ENCODE measurements around the gene CYTH2.
A peak's percentile ranks its signal among the peaks of the same experiment; 100 is the strongest.

CYTH2 gene
- long read RNA-seq, full-length matches to known transcripts, result 175 of 186 reads
- long read RNA-seq, partial matches to known transcripts, result 3 of 186 reads
- long read RNA-seq, other reads (novel, unspliced or antisense), result 8 of 186 reads

- H3K27ac ChIP-seq (replicated peaks), result peak within 1 kb of the TSS; percentile 97
- no peaks in the 10 kb centered on the region for H3K27me3 ChIP-seq (ENCODE audit: insufficient read depth, poor library complexity, severe bottlenecking)
- DNase-seq (ENCODE audit: low read depth in 1 of 2, low spot score in 1 of 2), result peak; percentile 46 to 76
- peak within 1 kb of the TSS; percentile 86 for H3K4me3 ChIP-seq (replicated peaks; ENCODE audit: insufficient read depth, low read length)
- peak; percentile 78; the same call in 1 of the 2 replicates for TF ChIP-seq POLR2AphosphoS5 (IDR thresholded peaks at IDR 0.05; ENCODE audit: low read depth)
- peak; percentile 78 for TF ChIP-seq GABPA (IDR thresholded peaks at IDR 0.05; ENCODE audit: low read depth)
- TF ChIP-seq SPI1 (IDR thresholded peaks at IDR 0.05; ENCODE audit: borderline replicate concordance, low read depth), result no peak
- TF ChIP-seq REST (IDR thresholded peaks at IDR 0.05; ENCODE audit: insufficient replicate concordance, low read depth), result peak; percentile 64
Measured at GRCh38 chr19:48469289-48469881, at the start of gene CYTH2. Gene CYTH2 (plus strand): TSS chr19:48469369. CDS start chr19:48469508, 139 bp downstream.

- Histone ChIP-seq H3K27me3 (ENCODE audit: insufficient read depth, poor library complexity, severe bottlenecking) (no peaks in the 10 kb centered on the region), H3K27ac (replicated peaks) (no peak overlapping the region), H3K4me3 (replicated peaks; ENCODE audit: insufficient read depth, low read length) (no peak overlapping the region)
- TF ChIP-seq SPI1 (IDR thresholded peaks at IDR 0.05; ENCODE audit: borderline replicate concordance, low read depth) (no peak), POLR2AphosphoS5 (IDR thresholded peaks at IDR 0.05; ENCODE audit: low read depth) (no peak), REST (IDR thresholded peaks at IDR 0.05; ENCODE audit: insufficient replicate concordance, low read depth) (no peak), GABPA (IDR thresholded peaks at IDR 0.05; ENCODE audit: low read depth) (no peak), CTCF (IDR thresholded peaks at IDR 0.05; ENCODE audit: insufficient read depth, low read length) (no peak)
- DNase-seq (ENCODE audit: low read depth in 1 of 2, low spot score in 1 of 2), result no peak
Measured at GRCh38 chr19:48421548-48421947, 47.6 kb upstream of the CYTH2 start.

- H3K27ac ChIP-seq (replicated peaks), result peak overlapping the region; percentile 72
- H3K27me3 ChIP-seq (ENCODE audit: insufficient read depth, poor library complexity, severe bottlenecking), result no peaks in the 10 kb centered on the region
- TF ChIP-seq CTCF (IDR thresholded peaks at IDR 0.05; ENCODE audit: insufficient read depth, low read length), result no peak
- no peak for TF ChIP-seq GABPA (IDR thresholded peaks at IDR 0.05; ENCODE audit: low read depth)
- peak; percentile 69; the same call in 1 of the 2 replicates for TF ChIP-seq SPI1 (IDR thresholded peaks at IDR 0.05; ENCODE audit: borderline replicate concordance, low read depth)
- no peak for TF ChIP-seq POLR2AphosphoS5 (IDR thresholded peaks at IDR 0.05; ENCODE audit: low read depth)
- no peak overlapping the region for H3K4me3 ChIP-seq (replicated peaks; ENCODE audit: insufficient read depth, low read length)
- DNase-seq (ENCODE audit: low read depth in 1 of 2, low spot score in 1 of 2), result peak; percentile 44 to 50
Measured at GRCh38 chr19:48424694-48425219, 44.4 kb upstream of the CYTH2 start.

GRCh38 chr19:48428670-48429069 is 40.5 kb upstream of the CYTH2 start:
- Histone ChIP-seq H3K27me3 (ENCODE audit: insufficient read depth, poor library complexity, severe bottlenecking) (no peaks in the 10 kb centered on the region), H3K27ac (replicated peaks) (no peak overlapping the region), H3K4me3 (replicated peaks; ENCODE audit: insufficient read depth, low read length) (no peak overlapping the region)
- DNase-seq (ENCODE audit: low read depth in 1 of 2, low spot score in 1 of 2), result no peak
- TF ChIP-seq POLR2AphosphoS5 (IDR thresholded peaks at IDR 0.05; ENCODE audit: low read depth) (no peak), GABPA (IDR thresholded peaks at IDR 0.05; ENCODE audit: low read depth) (no peak), REST (IDR thresholded peaks at IDR 0.05; ENCODE audit: insufficient replicate concordance, low read depth) (no peak), SPI1 (IDR thresholded peaks at IDR 0.05; ENCODE audit: borderline replicate concordance, low read depth) (no peak), CTCF (IDR thresholded peaks at IDR 0.05; ENCODE audit: insufficient read depth, low read length) (no peak)
